HepG2 (cell line): ENCODE results near the gene PRB2. TPM values are rescaled to one million over a fixed set of nuclear protein-coding genes. Genes with fewer than 3 reads are reported as not detected.
"Not testable (repeated sequence)": the region's sequence is repeated elsewhere in the genome, so short reads cannot be mapped to it uniquely, and the experiment has no call there.

Experiments
- ATAC-seq: fragments of 200-7000 bp; cut with Tn5 transposase; 3 replicates; pipeline ENCODE4 v1.9.1; 2020; ENCODE audit warnings: mild to moderate bottlenecking, moderate library complexity
- BruUV-seq: library from RNA; stranded (reverse); fragments of 400-500 nt; replicated peaks from 2 replicates; lab custom pipeline; 2021; lab: Mats Ljungman, UMichigan
- CTCF ChIA-PET: fragments of 300-600 bp; formaldehyde crosslinking; extraction: SDS; loops from one replicate; lab custom pipeline; 2021; ENCODE audit warnings: low total read pairs, inconsistent platforms, low intra/inter-chr PET ratio; lab: Yijun Ruan, JAX
- POLR2A ChIA-PET: fragments of 350-600 bp; sonication (Branson Sonifier 250); formaldehyde crosslinking; loops from one replicate; lab custom pipeline; 2020; ENCODE audit warnings: antibody characterized with exemption, inconsistent platforms; lab: Yijun Ruan, JAX
- DNase-seq: peaks from one replicate; pipeline ENCODE4 v3.0.0-alpha.2; 2015; ENCODE audit warnings: low spot score
- FAIRE-seq: peaks from 3 replicates; lab custom pipeline; 2011; peaks lifted over from hg19 to GRCh38; lab: Jason Lieb, UNC
- H2AFZ ChIP-seq: one replicate; pipeline ENCODE4 v1.6.1; 2011; ENCODE audit warnings: low read length, inconsistent platforms
- H3K27ac ChIP-seq: fragments of 300-600 bp; 3 replicates; pipeline ENCODE4 v1.8.0; 2011; ENCODE audit warnings: mixed run types, mild to moderate bottlenecking, mixed read lengths, low read length, inconsistent platforms; ENCODE audit not compliant: insufficient read depth; ENCODE audit errors: extremely low read length
- H3K27me3 ChIP-seq, 2 experiments: fragments of 200-600 bp in 1 of 2; 2 replicates in 1 of 2; 3 replicates in 1 of 2; pipeline versions ENCODE4 v1.6.0 to v1.8.0; 2011; ENCODE audit warnings: low read length in 2 of 2, mild to moderate bottlenecking in 2 of 2, moderate library complexity in 2 of 2, inconsistent platforms in 1 of 2; ENCODE audit not compliant: insufficient read depth in 2 of 2, control insufficient read depth in 1 of 2
- H3K36me3 ChIP-seq, 2 experiments: fragments of 200-600 bp in 1 of 2; replicated peaks in 1 of 2; 2 replicates in 1 of 2; 3 replicates in 1 of 2; pipeline versions ENCODE4 v1.5.1 to v1.8.0; 2011; ENCODE audit warnings: low read length in 2 of 2, inconsistent platforms in 1 of 2; ENCODE audit not compliant: insufficient read depth in 2 of 2, control insufficient read depth in 1 of 2
- H3K4me1 ChIP-seq: 2 replicates; pipeline ENCODE4 v1.5.1; 2012; ENCODE audit warnings: low read length, inconsistent platforms; ENCODE audit not compliant: insufficient read depth
- H3K4me2 ChIP-seq: 2 replicates; pipeline ENCODE4 v1.6.0; 2011; ENCODE audit warnings: low read depth, low read length, inconsistent platforms
- H3K4me3 ChIP-seq, 3 experiments: fragments of 200-600 bp in 1 of 3; sonication (generic), shearing (Covaris generic) in 1 of 3; replicated peaks in 1 of 3; 2 replicates each; pipeline ENCODE4 v1.5.1; 2011 to 2016; ENCODE audit warnings: low read length in 3 of 3, inconsistent platforms in 2 of 3, low read depth in 2 of 3, mild to moderate bottlenecking in 2 of 3, control low read depth in 1 of 3, mixed read lengths in 1 of 3; ENCODE audit not compliant: insufficient read depth in 1 of 3
- H3K79me2 ChIP-seq: one replicate; pipeline ENCODE4 v1.6.1; 2011; ENCODE audit warnings: low read length, inconsistent platforms; ENCODE audit not compliant: insufficient read depth
- H3K9ac ChIP-seq: 2 replicates; pipeline ENCODE4 v1.6.0; 2011; ENCODE audit warnings: mild to moderate bottlenecking, low read depth, low read length, inconsistent platforms; ENCODE audit not compliant: insufficient read depth
- H3K9me3 ChIP-seq: 2 replicates; pipeline ENCODE4 v1.5.1; 2012; ENCODE audit warnings: mild to moderate bottlenecking, low read length
- H4K20me1 ChIP-seq: 2 replicates; pipeline ENCODE4 v1.6.0; 2011; ENCODE audit warnings: inconsistent platforms, mild to moderate bottlenecking, low read length, moderate library complexity; ENCODE audit not compliant: insufficient read depth
- DR1 ChIP-seq: sonication (generic); formaldehyde crosslinking; IDR thresholded peaks from 2 replicates; pipeline ENCODE4 v1.8.0; 2021; ENCODE audit warnings: mild to moderate bottlenecking, missing genetic modification reagents, inconsistent platforms
- GFI1 ChIP-seq: sonication (generic); formaldehyde crosslinking; IDR thresholded peaks from 2 replicates; pipeline ENCODE4 v1.5.0; 2020; ENCODE audit warnings: missing genetic modification reagents, mild to moderate bottlenecking, borderline replicate concordance
- HMGXB4 ChIP-seq, 2 experiments: sonication (generic) in 1 of 2; formaldehyde crosslinking in 1 of 2; IDR thresholded peaks; 2 replicates each; pipeline versions ENCODE4 v1.4.0 to v1.6.1; 2018 to 2020; ENCODE audit warnings: missing genetic modification reagents in 2 of 2, borderline replicate concordance in 1 of 2, low read depth in 1 of 2, mild to moderate bottlenecking in 1 of 2, missing biosample characterization in 1 of 2
- MLXIP ChIP-seq: sonication (generic); formaldehyde crosslinking; IDR thresholded peaks from 2 replicates; pipeline ENCODE4 v1.9.0; 2021; ENCODE audit warnings: missing genetic modification reagents, borderline replicate concordance
- TBX3 ChIP-seq: fragments of 450-650 bp; IDR thresholded peaks from 2 replicates; pipeline ENCODE4 v1.6.1; 2017; ENCODE audit warnings: antibody characterized with exemption, mild to moderate bottlenecking, inconsistent platforms, borderline replicate concordance
- ZNF362 ChIP-seq: sonication (generic); formaldehyde crosslinking; IDR thresholded peaks from 2 replicates; pipeline ENCODE4 v1.4.0; 2020; ENCODE audit warnings: missing genetic modification reagents, mild to moderate bottlenecking, borderline replicate concordance
- ZNF451 ChIP-seq: sonication (generic); formaldehyde crosslinking; IDR thresholded peaks from 2 replicates; pipeline ENCODE4 v1.5.0; 2020; ENCODE audit warnings: mild to moderate bottlenecking, missing genetic modification reagents
- ZNF530 ChIP-seq: sonication (generic); formaldehyde crosslinking; IDR thresholded peaks from 2 replicates; pipeline ENCODE4 v1.5.0; 2020; ENCODE audit warnings: low read depth, mild to moderate bottlenecking, missing genetic modification reagents
- WGBS: methylation state at CpG from one replicate; pipeline ENCODE4 v1.1.6; 2017; ENCODE audit warnings: low lambda C conversion rate; 5-methylcytosine and 5-hydroxymethylcytosine counted together
- in situ Hi-C: cut with HindIII; loops from 2 replicates; pipeline ENCODE4 v1.10.0; 2017; ENCODE audit warnings: low pct_unique_long_range_greater_than_20kb; ENCODE audit not compliant: extremely low pct_ligation_motif_present
- intact Hi-C: fragments of 100-400 bp; cut with micrococcal nuclease; formaldehyde crosslinking; loops from one replicate; pipeline ENCODE4 v1.10.0; 2022; ENCODE audit not compliant: unreplicated experiment
- polyA plus RNA-seq, 8 experiments: library from polyadenylated mRNA; depleted of rRNA in 3 of 8; stranded (reverse) in 7 of 8; unstranded in 1 of 8; fragments of >200 nt; fragmentation: Illumina TruSeq in 4 of 8; extraction: Trizol in 4 of 8; gene quantifications; 2 replicates each; pipeline versions ENCODE4 v1.2.1 to v1.2.3, GENCODE V29; 2011 to 2016; ENCODE audit warnings: low read depth in 4 of 8, missing spikeins in 1 of 8, mixed read lengths in 1 of 8; ENCODE audit not compliant: insufficient read depth in 1 of 8
- total RNA-seq, 5 experiments: library from RNA; depleted of rRNA; stranded (reverse); fragments of >200 nt; fragmentation: Illumina TruSeq; extraction: Trizol; gene quantifications; 2 replicates each; pipeline ENCODE4 v1.2.3, GENCODE V29; 2016; ENCODE audit warnings: low read depth in 1 of 5

PRB2 gene
- total and polyA plus RNA-seq, 2 of the 13 experiments (the other 11 are each of a cell fraction or from before 2014, with no cell fraction given), result not detected

- TF ChIP-seq HMGXB4 (CRISPR knock-in tag; IDR thresholded peaks at IDR 0.05; ENCODE audit: borderline replicate concordance in 1 of 2, low read depth in 1 of 2) (no peak), MLXIP (CRISPR knock-in tag) (no peak), ZNF530 (no peak), ZNF362 (CRISPR knock-in tag) (no peak), GFI1 (CRISPR knock-in tag) (no peak), DR1 (CRISPR knock-in tag) (no peak), TBX3 (no peak), ZNF451 (CRISPR knock-in tag) (no peak)
Measured at GRCh38 chr12:11361151-11361550, 34.2 kb downstream of the PRB2 start (continued).

- H3K79me2 ChIP-seq, POLR2A ChIA-PET, H3K4me1 ChIP-seq, BruUV-seq, H3K27ac ChIP-seq, CTCF ChIA-PET, H3K36me3 ChIP-seq, intact Hi-C loops, H3K4me2 ChIP-seq, H2AFZ ChIP-seq, H3K4me3 ChIP-seq, DNase-seq, H4K20me1 ChIP-seq, H3K9me3 ChIP-seq, H3K9ac ChIP-seq, FAIRE-seq, H3K27me3 ChIP-seq, ATAC-seq, in situ Hi-C loops: not testable (repeated sequence)
- 3% methylated on average over 1 of the region's 1 CpG for WGBS
Measured at GRCh38 chr12:11360205-11360883, 35.0 kb downstream of the PRB2 start.

- 36% methylated on average over 2 of the region's 2 CpGs for WGBS
- H3K36me3 ChIP-seq, H3K27me3 ChIP-seq, DNase-seq, H3K9ac ChIP-seq, H3K9me3 ChIP-seq, CTCF ChIA-PET, in situ Hi-C loops, H3K79me2 ChIP-seq, intact Hi-C loops, ATAC-seq, H3K4me2 ChIP-seq, H3K4me3 ChIP-seq, H3K27ac ChIP-seq, H2AFZ ChIP-seq, FAIRE-seq, POLR2A ChIA-PET, BruUV-seq, H3K4me1 ChIP-seq, H4K20me1 ChIP-seq: not testable (repeated sequence)
Measured at GRCh38 chr12:11351736-11352135, 43.6 kb downstream of the PRB2 start.
